ENCODE data around the gene TK1.

- TF ChIP-seq CTCF (IDR thresholded peaks at IDR 0.05), result no peak
- no peak for TF ChIP-seq POLR2A (IDR thresholded peaks at IDR 0.05)
- no peak for TF ChIP-seq EP300 (IDR thresholded peaks at IDR 0.05)
These were observed 22.7 kb downstream of the TK1 start for GRCh38 chr17:78163881-78164747.
